Astrocyte (in vitro differentiated cells and primary cell): ENCODE results near the gene TAP2. TPM values are rescaled to one million over a fixed set of nuclear protein-coding genes. Genes with fewer than 3 reads are reported as not detected.

Experiments
- DNase-seq: peaks from one replicate; pipeline ENCODE4 v3.0.0-alpha.2; 2010; ENCODE audit warnings: low read depth
- FAIRE-seq: peaks from 2 replicates; lab custom pipeline; 2011; peaks lifted over from hg19 to GRCh38; lab: Jason Lieb, UNC
- H2AFZ ChIP-seq: 2 replicates; pipeline ENCODE4 v1.6.0; 2012; ENCODE audit warnings: low read depth, low read length, inconsistent platforms
- H3K27ac ChIP-seq: 2 replicates; pipeline ENCODE4 v1.5.1; 2011; ENCODE audit warnings: low read depth, low read length, inconsistent platforms
- H3K27me3 ChIP-seq: 2 replicates; pipeline ENCODE4 v1.6.0; 2011; ENCODE audit warnings: low read length, inconsistent platforms; ENCODE audit not compliant: insufficient read depth
- H3K36me3 ChIP-seq: 2 replicates; pipeline ENCODE4 v1.5.1; 2011; ENCODE audit warnings: low read length, inconsistent platforms; ENCODE audit not compliant: insufficient read depth
- H3K4me1 ChIP-seq: 2 replicates; pipeline ENCODE4 v1.5.1; 2011; ENCODE audit warnings: low read length, inconsistent platforms; ENCODE audit not compliant: insufficient read depth
- H3K4me2 ChIP-seq: 2 replicates; pipeline ENCODE4 v1.6.0; 2012; ENCODE audit warnings: low read length, inconsistent platforms
- H3K4me3 ChIP-seq: 2 replicates; pipeline ENCODE4 v1.5.1; 2011; ENCODE audit warnings: low read depth, mild to moderate bottlenecking, low read length, inconsistent platforms; ENCODE audit not compliant: insufficient read depth
- H3K79me2 ChIP-seq: 2 replicates; pipeline ENCODE4 v1.6.0; 2012; ENCODE audit warnings: mild to moderate bottlenecking, low read length, inconsistent platforms; ENCODE audit not compliant: insufficient read depth
- H3K9ac ChIP-seq: 2 replicates; pipeline ENCODE4 v1.6.0; 2012; ENCODE audit warnings: mild to moderate bottlenecking, low read length, inconsistent platforms
- H3K9me3 ChIP-seq: 2 replicates; pipeline ENCODE4 v1.5.1; 2012; ENCODE audit warnings: low read depth, mild to moderate bottlenecking, low read length, inconsistent platforms; ENCODE audit not compliant: insufficient read depth
- H4K20me1 ChIP-seq: 2 replicates; pipeline ENCODE4 v1.6.0; 2012; ENCODE audit warnings: low read length, inconsistent platforms; ENCODE audit not compliant: insufficient read depth
- H3K27ac Mint-ChIP-seq: one replicate; pipeline ENCODE4 v1.8.0; 2021; ENCODE audit warnings: mild to moderate bottlenecking, mixed read lengths; ENCODE audit not compliant: unreplicated experiment
- H3K27me3 Mint-ChIP-seq: one replicate; pipeline ENCODE4 v1.8.0; 2021; ENCODE audit warnings: low read depth, mixed read lengths; ENCODE audit not compliant: unreplicated experiment
- H3K36me3 Mint-ChIP-seq: one replicate; pipeline ENCODE4 v1.8.0; 2021; ENCODE audit warnings: low read depth, mixed read lengths; ENCODE audit not compliant: unreplicated experiment
- H3K4me1 Mint-ChIP-seq: one replicate; pipeline ENCODE4 v1.8.0; 2021; ENCODE audit warnings: low read depth, mixed read lengths; ENCODE audit not compliant: unreplicated experiment
- H3K4me3 Mint-ChIP-seq: one replicate; pipeline ENCODE4 v1.8.0; 2021; ENCODE audit warnings: mild to moderate bottlenecking, moderate library complexity, mixed read lengths; ENCODE audit not compliant: unreplicated experiment
- H3K9me3 Mint-ChIP-seq: one replicate; pipeline ENCODE4 v1.8.0; 2021; ENCODE audit warnings: mild to moderate bottlenecking, mixed read lengths; ENCODE audit not compliant: unreplicated experiment
- EZH2 ChIP-seq: IDR thresholded peaks from 2 replicates; pipeline ENCODE4 v1.6.1; 2012; ENCODE audit warnings: mild to moderate bottlenecking, low read length, inconsistent platforms; ENCODE audit not compliant: insufficient read depth
- total RNA-seq: library from RNA; stranded (reverse); gene quantifications from 2 replicates; pipeline ENCODE4 v1.2.1, GENCODE V29; 2021
- TF ChIP-seq, protein P1 (sequence below): IDR thresholded peaks from 2 replicates; pipeline ENCODE4 v1.5.1; 2011; ENCODE audit warnings: low read depth, mild to moderate bottlenecking, inconsistent platforms, low read length, moderate library complexity; ENCODE audit not compliant: insufficient read depth

The TAP2 gene
- total RNA-seq, 1 donor from 2014 or later, result 118 TPM

DNA sequence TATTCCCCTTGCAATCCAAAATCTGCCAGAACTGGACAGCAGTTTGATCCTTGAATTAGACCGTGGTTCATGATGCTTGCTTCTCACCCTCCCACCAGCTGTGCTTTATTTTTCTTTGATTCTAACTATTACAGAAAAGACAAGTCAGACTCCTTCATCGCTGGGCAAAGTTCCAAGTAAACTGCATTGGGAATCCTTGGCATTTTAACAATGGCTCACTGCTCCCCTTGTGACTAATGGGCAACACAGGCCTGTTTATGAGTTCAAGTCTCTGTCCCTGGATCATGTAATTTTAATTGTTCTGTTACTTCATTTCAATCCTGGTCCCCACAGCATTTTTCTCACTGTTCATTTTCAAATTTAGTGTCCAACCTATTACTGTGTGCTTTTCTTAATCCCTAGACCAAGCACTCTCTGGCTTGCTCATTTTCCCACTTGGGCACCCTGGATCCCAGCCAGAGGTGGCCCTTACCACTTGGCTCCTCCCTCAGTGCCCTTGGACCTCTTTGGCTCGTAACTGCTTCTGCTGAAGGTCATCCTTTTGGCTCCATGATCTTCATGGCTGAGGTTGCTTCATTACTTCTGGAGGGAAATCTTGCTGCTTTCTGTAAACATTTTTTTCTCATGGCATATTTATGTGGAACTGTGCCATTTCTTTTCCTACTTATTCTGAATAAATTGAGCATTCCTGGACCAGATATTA, 48.3 kb upstream of the TAP2 start:
- TF ChIP-seq, protein P1, sequence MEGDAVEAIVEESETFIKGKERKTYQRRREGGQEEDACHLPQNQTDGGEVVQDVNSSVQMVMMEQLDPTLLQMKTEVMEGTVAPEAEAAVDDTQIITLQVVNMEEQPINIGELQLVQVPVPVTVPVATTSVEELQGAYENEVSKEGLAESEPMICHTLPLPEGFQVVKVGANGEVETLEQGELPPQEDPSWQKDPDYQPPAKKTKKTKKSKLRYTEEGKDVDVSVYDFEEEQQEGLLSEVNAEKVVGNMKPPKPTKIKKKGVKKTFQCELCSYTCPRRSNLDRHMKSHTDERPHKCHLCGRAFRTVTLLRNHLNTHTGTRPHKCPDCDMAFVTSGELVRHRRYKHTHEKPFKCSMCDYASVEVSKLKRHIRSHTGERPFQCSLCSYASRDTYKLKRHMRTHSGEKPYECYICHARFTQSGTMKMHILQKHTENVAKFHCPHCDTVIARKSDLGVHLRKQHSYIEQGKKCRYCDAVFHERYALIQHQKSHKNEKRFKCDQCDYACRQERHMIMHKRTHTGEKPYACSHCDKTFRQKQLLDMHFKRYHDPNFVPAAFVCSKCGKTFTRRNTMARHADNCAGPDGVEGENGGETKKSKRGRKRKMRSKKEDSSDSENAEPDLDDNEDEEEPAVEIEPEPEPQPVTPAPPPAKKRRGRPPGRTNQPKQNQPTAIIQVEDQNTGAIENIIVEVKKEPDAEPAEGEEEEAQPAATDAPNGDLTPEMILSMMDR, result no peak
- no peak for TF ChIP-seq EZH2
- H3K4me1 Mint-ChIP-seq, result peaks cover 3% of the 10 kb centered on the region
- FAIRE-seq, result no peak
- H3K27ac ChIP-seq, result no peak overlapping the region
- no peaks in the 10 kb centered on the region for H3K27me3 Mint-ChIP-seq
- H4K20me1 ChIP-seq, result no peaks in the 10 kb centered on the region
- H3K36me3 Mint-ChIP-seq, result no peaks in the 10 kb centered on the region
- no peaks in the 10 kb centered on the region for H3K9me3 ChIP-seq
- DNase-seq, result peak; percentile 58
- no peak overlapping the region for H3K27ac Mint-ChIP-seq
- H3K4me3 Mint-ChIP-seq, result no peak overlapping the region
- H3K9me3 Mint-ChIP-seq, result no peaks in the 10 kb centered on the region
- H3K9ac ChIP-seq, result no peak overlapping the region
- H2AFZ ChIP-seq, result no peak overlapping the region
- H3K4me2 ChIP-seq, result no peak overlapping the region
- no peaks in the 10 kb centered on the region for H3K36me3 ChIP-seq
- no peak overlapping the region for H3K4me3 ChIP-seq
- H3K79me2 ChIP-seq, result no peaks in the 10 kb centered on the region
- no peaks in the 10 kb centered on the region for H3K27me3 ChIP-seq
- H3K4me1 ChIP-seq, result peaks cover 7% of the 10 kb centered on the region

DNA sequence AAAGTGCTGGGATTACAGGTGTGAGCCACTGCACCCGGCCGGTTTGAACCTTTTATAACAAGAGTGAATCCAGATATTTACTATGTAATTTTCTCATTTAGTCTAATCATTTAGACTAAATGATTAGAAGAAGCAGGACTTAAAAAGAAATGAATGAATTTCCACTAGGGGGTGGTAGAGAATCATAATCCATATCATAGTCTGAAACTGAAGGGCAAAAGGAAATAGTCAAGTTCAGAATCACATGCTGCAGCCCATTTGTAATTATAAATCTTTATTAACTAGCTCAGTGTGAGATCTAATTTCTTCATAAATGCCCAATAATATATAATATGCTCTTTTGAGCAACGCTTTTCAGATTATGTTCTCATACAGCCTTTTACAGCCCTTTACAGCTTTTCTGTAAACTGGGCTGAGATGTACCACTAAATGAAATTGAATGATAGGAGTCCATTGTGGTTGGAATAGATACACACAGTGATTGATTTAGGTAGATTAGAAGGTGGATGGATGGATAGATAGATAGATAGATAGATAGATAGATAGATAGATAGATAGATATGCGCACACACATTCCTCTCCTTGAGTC, 47.3 kb upstream of the TAP2 start:
- no peak overlapping the region for H3K4me3 Mint-ChIP-seq
- Histone ChIP-seq H3K9ac (no peak overlapping the region), H3K9me3 (no peaks in the 10 kb centered on the region), H3K27ac (no peak overlapping the region), H3K27me3 (peaks cover 3% of the 10 kb centered on the region), H3K79me2 (no peaks in the 10 kb centered on the region), H3K36me3 (no peaks in the 10 kb centered on the region), H2AFZ (no peak overlapping the region), H3K4me2 (no peak overlapping the region), H3K4me1 (peaks cover 7% of the 10 kb centered on the region), H3K4me3 (no peak overlapping the region), H4K20me1 (no peaks in the 10 kb centered on the region)
- FAIRE-seq (no peak), DNase-seq (peak; percentile 49)
- no peaks in the 10 kb centered on the region for H3K9me3 Mint-ChIP-seq
- H3K4me1 Mint-ChIP-seq, result peaks cover 3% of the 10 kb centered on the region
- H3K36me3 Mint-ChIP-seq, result no peaks in the 10 kb centered on the region
- no peak overlapping the region for H3K27ac Mint-ChIP-seq
- no peaks in the 10 kb centered on the region for H3K27me3 Mint-ChIP-seq
- TF ChIP-seq EZH2, result no peak
- TF ChIP-seq, protein P1, result peak; percentile 52

DNA sequence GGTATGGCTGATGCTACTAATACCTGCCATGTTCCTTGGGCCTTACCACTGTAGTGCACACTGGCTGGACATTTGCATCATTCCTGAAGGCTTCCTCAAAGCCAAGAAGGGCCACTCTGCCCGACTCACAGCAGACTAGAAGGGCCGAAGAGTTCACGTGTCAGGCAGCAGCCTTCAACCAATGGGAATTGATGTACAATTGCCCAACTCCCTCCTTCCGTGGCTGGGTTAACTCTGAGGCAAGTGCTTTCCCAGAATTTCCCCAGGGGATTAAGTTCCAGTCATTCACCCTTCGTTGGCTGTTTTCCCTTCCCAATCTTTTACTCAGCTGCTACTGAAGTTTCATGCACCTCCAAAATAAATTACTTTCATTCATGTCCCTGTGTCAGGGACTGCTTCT, 45.2 kb upstream of the TAP2 start:
- H3K9me3 Mint-ChIP-seq, result peaks cover 3% of the 10 kb centered on the region
- no peak overlapping the region for H3K27ac ChIP-seq
- TF ChIP-seq, protein P1, result no peak
- no peak for TF ChIP-seq EZH2
- peaks cover 7% of the 10 kb centered on the region for H3K4me1 ChIP-seq
- H2AFZ ChIP-seq, result no peak overlapping the region
- H4K20me1 ChIP-seq, result no peaks in the 10 kb centered on the region
- no peak overlapping the region for H3K4me2 ChIP-seq
- H3K27me3 ChIP-seq, result peaks cover 22% of the 10 kb centered on the region
- no peak overlapping the region for H3K4me3 Mint-ChIP-seq
- H3K36me3 Mint-ChIP-seq, result no peaks in the 10 kb centered on the region
- peak; percentile 6 for DNase-seq
- peaks cover 3% of the 10 kb centered on the region for H3K4me1 Mint-ChIP-seq
- no peak for FAIRE-seq
- H3K4me3 ChIP-seq, result no peak overlapping the region
- H3K36me3 ChIP-seq, result no peaks in the 10 kb centered on the region
- no peaks in the 10 kb centered on the region for H3K79me2 ChIP-seq
- H3K9me3 ChIP-seq, result no peaks in the 10 kb centered on the region
- no peak overlapping the region for H3K9ac ChIP-seq
- H3K27me3 Mint-ChIP-seq, result no peaks in the 10 kb centered on the region
- no peak overlapping the region for H3K27ac Mint-ChIP-seq
